AML-193 (cell line): ENCODE data around the gene OTUD3.
"Not testable (repeated sequence)": the region's sequence is repeated elsewhere in the genome, so short reads cannot be mapped to it uniquely, and the experiment has no call there.

Source experiments
- DNase-seq, 2 experiments: peaks; one replicate each; lab custom pipeline; 2025; lab: John Stamatoyannopoulos, UW

The OTUD3 gene, protein sequence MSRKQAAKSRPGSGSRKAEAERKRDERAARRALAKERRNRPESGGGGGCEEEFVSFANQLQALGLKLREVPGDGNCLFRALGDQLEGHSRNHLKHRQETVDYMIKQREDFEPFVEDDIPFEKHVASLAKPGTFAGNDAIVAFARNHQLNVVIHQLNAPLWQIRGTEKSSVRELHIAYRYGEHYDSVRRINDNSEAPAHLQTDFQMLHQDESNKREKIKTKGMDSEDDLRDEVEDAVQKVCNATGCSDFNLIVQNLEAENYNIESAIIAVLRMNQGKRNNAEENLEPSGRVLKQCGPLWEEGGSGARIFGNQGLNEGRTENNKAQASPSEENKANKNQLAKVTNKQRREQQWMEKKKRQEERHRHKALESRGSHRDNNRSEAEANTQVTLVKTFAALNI

DNA sequence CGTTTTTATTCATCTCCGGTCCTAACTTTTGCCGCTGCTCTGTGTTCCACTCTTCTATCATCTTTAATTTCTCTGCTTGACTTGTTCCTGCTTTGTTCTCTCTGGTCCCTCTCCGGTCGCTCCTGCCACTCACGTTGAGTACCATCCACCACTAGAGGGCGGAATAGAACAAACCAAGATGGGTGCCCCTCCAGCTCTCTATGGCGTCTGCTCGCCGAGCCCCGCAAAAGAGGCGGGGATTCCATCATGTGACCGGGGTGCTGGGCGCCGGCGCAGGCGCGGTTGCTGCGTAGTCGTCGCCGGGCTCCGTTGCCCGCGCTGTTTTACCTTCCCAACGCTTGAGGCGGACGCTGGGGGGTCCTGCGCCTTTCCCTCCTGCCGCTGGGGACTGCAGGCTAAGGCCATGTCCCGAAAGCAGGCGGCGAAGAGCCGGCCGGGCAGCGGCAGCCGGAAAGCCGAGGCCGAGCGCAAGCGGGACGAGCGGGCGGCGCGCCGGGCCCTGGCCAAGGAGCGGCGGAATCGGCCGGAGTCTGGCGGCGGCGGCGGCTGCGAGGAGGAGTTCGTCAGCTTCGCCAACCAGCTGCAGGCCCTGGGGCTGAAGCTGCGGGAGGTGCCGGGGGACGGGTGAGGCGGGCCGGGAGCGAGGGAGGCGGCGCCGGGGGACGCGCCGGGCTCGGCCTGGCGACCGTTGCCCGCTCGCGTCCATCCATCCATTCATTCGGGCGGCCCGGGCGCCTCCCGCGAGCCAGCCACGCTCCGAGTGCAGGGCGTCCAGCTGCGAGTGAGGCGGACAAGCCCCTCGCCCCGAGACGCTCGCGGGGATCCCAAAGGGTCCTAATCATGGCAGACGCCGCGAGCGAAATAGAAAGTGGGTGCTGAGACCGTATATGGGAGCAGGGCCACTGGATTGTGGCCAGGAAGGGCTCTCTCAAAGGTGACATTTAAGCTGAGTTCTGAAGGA is at the start of gene OTUD3:
TSS of gene OTUD3 (plus strand) at position 285 of the 961 bp plus-strand sequence. CDS start at position 404, 119 bp downstream.
- DNase-seq = peak; percentile 92 to 94

DNA sequence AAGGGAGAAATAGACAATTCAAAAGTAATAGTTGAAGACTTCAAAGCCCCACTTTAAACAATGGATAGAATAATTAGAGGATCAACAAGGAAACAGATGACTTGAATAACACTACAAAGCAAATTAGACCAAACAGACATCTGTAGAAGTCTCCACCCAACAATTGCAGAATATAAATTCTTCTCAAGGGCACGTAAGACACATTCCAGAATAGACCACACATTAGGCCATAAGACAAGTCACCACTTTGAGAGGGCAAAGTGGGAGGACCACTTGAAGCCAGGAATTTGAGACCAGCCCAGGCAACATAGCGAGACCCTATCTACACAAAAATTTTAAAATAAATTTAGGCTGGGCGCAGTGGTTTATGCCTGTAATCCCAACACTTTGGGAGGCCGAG is 46.6 kb upstream of the OTUD3 start:
- no peak for DNase-seq

DNA sequence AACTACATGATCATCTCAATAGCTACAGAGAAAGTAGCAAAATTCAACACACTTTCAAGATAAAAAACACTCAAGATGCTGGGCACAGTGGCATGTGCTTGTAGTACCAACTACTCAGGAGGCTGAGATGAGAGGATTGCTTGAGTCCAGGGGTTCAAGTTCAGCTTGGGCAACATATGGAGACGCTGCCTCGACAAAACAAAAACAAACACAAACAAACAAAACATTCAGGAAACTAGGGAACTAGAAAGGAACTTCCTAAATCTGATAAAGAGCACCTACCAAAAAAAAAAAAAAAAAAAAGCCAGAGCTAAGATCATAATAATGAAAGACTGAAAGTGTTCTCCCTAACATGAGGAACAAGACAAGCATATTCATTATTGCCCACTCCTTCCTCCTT is 44.3 kb upstream of the OTUD3 start:
- no peak for DNase-seq

DNA sequence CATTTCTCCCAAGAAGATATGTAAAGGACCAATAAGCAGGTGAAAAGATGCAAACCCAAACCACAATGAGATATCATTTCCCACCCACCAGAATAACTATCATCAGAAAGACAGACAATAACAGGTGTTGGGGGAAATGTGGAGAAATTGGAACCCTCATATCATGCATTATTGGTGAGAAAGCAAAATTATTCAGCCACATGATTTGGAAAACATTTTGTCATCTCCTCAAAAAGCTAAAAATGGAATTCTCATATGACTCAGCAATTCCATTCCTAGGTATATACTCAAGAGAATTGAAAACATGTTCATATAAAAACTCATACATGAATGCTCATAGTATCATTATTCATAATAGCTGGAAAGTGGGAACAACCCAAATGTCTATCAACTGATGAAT is 42.0 kb upstream of the OTUD3 start:
- no peak for DNase-seq

DNA sequence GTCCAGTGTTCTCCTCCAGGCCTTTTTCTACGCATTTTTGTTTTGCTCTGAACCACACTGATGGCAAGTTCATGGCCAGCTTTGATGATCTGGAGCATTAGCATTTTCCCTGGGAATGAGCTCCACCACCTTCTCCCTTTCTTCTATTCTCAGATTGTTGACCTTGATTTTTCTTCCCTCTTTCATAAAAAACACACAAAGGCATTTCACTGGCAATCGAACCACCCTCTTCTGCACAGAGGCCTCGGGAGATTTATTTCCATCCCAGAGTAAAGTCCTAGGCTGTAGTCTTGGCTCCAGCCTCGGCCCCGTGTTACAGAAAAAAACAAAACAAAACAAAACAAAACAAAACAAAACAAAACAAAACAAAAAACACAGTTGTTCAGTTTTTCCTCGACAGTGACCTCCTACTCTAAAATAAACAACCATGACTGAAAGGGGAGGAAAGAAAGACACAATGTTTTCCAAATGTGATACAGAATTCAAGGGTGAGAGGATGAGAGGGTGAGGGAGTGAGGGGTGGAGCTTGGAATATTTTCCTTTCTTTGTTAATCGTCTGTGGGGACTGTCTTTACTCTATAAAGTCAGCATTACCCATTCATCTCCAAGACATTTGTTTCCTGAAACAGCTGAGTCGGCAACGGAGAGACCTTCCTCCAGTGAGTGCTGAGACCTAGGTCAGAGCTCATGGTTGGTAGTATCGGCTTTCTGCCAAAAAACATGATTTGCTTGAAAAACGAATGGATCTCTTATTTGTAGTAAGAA is 37.3 kb upstream of the OTUD3 start:
- DNase-seq = no peak

DNA sequence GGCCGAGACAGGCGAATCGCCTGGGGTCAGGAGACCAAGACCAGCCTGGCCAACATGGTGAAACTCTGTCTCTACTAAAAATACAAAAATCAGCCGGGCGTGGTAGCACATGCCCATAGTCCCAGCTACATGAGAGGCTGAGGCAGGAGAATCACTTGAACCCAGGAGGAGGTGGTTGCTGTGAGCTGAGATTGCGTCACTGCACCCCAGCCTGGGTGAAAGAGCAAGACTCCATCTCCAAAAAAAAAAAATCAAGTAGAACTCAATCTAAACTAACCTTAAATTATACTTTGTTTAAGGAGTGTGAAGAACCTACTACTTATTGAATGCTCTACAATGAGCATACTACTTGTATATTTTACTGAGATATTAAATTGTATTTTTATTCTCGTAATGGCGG is 36.6 kb upstream of the OTUD3 start:
- DNase-seq = no peak

DNA sequence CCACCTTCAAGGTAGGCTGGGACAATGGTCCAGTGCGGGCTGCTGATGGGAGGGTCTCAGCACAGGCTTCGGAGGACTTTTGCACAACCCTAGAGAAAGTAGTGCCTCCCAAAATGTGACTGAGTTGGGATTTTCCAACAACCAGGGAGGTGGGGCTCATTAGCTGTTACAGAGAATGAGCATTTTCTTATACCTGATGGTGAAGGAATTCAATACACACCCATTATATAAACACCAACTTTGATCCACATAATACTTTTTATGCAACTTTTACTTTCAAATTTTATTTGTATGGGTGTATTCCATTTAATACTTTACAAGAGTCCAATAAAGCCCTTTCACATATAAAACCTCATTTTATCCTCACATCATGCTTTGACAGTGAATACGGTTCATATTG is 35.9 kb upstream of the OTUD3 start:
- no peak for DNase-seq

DNA sequence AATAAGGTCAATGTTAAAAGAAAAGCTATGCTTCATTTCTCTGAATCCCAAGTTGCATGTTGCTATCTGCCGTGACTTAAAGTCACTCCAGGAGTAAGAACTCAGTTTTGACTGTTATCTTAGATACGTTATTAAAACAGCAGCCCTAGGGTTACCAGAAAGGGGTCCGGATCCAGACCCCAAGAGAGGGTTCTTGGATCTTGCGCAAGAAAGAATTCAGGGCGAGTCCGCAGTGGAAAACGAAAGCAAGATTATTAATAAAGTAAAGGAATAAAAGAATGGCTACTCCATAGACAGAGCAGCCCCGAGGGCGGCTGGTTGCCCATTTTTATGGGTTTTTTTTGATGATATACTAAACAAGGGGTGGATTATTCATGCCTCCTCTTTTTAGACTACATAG is 34.9 kb upstream of the OTUD3 start:
- DNase-seq = not testable (repeated sequence)

DNA sequence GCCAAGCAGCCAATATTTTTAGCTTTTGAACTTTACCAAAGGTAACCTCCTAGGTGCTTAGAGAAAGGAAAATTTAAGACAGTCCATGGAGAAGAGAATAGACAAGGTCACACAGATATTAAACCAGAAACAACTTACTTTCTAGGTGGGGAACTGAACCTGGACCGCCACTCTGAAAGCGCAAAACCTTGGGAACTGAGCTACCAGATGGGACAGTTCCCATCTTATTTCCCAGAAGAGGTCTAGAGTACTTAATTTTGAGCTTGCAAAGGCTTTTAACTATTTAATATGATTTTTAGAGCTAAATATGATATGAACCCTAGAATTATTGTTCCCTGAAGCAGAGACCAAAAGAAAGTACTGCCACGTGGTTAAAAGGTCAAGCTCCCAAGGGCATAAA is 32.9 kb upstream of the OTUD3 start:
- not testable (repeated sequence) for DNase-seq

DNA sequence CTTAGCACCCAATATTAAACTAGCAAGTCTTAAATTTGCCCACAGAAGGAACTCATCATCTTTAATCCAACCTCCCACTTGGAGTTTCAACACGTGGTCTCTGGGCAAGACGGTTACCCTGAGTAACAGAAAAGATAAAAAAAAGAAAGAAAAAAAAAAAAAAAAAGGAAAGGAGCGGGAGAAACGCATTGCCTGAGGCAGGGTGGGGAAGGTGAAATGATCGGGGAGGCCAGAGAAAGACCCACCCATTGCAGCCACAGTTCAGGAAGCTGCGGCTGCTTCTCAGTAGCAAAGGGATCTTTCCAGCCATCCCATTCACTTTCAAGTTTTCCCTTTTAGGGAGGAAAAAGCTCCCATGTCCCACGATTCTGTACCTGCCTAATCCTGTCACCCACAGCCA is 32.0 kb upstream of the OTUD3 start:
- no peak for DNase-seq

DNA sequence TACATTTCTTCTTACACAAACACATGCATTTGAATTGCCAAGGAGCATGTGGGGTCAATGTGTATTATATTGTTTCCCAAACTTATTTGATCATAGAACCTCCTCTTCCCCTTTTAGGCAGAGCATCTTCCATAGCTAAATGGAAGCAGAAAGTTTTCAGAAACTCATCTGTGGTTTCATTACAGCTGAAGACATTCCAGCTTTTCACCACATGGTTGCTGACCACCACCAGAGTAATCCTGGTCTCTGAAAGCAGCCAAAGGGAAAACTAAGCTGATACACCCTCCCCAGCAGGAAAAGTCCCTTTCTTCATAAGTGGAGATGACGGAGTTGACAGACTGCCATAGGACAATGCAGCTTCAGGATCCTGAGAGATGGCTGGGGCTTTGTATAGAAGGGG is 30.2 kb upstream of the OTUD3 start:
- no peak for DNase-seq

DNA sequence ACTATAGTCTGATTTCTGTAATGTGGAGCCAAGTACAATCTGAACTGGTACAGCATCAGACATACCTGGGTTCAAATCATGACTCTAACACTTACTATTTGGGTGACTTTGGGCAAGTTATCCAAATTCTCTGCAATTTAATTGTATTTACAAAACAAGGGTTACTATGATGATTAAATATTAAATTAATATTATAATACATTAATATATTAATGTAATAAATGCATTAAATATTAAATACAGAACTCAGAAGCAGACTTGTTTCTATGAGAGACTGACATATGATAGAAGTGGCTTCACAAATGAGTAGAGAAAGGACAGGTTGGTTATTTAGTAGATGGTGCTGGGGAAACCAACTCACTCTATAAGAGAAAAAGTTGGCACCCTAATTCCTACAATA is 27.3 kb upstream of the OTUD3 start:
- no peak for DNase-seq

DNA sequence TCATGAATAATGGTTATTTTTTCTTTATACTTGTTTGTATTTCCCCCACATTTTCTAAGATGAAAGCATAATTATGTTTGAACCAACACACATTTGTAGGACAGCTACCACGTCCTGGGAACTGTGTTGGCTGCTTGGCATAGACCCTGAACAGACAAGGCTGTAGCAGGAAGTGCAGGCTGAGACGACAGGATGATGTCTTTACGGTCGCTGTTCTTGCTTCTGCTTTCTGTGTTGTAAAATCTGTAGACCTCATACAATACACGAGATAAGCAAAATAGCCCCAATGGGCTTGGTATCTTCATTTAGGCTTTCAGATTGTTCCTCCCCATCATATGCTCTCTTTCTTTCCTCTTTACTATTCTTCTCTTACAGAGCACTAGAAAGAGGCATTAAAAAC is 23.3 kb upstream of the OTUD3 start:
- DNase-seq = no peak

DNA sequence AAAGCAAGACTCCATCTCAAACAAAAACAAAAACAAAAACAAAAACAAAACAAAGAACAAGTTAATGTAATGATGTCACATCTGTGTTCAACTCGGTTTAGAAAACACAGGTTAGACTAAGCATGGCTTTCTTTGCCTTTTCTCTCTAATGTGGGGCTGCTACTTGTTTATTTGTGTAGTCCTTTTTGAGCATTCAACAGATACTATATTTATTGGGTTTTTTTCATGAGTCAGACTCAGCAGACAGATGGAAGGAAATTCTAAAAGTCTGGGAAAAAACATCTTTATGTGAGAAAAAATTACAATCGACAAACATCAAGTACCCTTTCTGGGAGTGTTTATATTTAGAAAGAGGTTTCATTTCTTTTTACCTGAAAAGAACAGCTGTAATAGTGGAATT is 22.3 kb upstream of the OTUD3 start:
- no peak for DNase-seq

DNA sequence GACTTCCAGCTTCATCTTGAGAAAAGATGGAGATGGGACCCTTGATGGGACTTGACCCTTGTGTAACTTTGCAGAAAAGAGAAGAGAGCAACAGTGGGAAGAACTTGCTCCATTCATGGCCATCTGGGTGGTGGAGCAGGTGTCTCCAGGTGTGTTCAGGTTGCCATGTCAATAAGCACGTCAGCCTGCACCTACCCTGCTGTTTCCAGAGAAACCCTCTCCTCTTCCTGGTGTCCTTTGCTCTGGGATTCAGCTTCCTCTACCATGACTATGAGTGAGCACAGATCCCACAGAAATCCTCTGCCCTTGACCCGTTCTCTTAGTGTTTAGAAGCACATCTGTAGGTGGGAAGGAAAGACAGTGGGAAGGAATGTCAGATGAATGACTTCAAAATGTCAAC is 21.8 kb upstream of the OTUD3 start:
- no peak for DNase-seq

DNA sequence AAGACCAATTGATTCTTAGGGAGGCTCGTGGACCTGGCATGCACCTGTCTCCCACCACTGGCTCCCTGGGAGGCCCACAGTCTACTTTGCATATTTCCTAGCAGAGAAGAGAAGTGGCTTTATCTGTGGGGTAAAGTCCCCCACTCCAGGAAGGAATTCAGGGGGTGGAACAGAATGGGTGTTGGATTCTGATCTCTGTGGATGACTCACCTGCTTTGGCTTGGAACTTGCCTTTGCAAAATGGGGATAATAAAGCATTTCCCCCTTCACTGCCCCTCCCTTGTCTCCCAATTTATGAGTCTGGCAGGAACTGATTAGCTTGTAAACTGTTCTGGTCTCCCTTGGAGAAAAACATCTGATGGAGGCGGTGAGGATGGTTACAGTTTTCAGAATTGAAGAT is 21.2 kb upstream of the OTUD3 start:
- DNase-seq = no peak

DNA sequence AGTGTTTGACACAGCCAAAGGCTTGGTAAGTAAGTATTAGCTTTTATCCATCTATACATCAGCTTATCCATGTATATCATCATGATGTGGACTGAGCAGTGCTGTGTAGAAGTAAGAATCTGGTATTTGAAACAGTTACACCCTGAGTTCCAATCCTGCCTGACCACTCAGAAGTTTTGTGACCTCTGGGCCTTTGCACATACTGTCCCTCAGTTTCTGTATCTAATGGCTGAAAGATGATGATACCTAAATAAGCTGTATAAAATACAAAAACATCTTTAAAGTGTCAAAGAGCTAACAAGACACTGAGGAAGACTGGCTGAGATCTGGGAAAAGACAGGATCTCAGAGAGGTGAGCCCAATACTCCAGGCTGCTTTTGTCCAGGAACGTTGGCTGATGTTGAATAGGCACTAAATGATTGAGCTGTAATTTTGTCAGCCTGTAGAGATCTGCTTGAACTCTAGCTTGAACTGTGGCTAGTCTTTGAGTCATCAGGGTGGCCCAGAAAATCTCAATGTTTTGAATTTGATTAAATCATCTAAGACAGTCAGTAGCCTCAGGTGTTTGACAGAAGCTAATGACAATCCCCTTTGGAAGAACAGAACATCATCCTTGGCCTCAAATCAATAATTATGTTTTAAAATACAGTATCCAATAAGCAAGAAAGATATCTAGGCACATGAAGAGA is 20.2 kb upstream of the OTUD3 start:
- no peak for DNase-seq

DNA sequence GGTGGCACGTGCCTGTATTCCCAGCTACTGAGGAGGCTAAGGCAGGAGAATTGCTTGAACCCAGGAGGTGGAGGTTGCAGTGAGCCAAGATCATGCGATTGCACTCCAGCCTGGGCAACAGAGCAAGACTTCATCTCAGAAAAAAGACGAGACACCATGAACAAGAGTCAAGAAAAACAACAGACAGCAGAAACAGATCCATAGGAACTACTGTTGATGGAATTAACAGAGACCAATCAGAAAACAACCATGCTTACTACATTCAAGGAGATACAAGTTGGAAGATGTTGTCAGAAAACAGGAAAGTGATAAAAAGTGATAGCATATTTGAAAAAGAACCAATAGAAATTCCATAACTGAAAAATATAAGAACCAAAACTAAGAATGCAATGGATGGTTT is 19.3 kb upstream of the OTUD3 start:
- no peak for DNase-seq

DNA sequence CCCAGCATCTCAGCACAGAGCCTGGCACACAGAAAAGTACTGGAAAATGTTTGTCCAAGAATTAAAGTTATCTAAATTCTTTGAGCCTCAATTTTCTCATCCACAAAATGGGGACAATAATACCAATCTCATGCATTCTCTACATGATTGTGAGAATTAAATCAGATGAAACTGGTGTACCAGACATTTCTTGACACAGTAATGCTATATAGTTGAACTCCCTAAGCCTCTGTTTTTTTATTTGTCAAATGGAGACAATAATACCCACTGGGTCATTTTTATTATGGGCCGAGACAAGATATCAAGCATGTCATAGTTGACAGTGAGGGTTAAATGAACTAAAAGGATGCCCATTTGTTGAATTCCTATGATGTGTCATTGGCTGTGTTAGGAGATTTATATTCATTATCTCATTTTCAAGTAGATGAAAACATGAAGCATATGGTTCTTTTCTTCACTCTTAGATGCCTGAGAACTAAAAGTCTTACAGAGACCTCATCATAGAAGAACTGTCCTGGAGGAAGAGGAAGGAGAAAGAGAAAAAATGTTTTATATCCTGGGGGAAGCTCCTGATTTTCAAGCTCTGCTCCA is 17.5 kb upstream of the OTUD3 start:
- DNase-seq = no peak

DNA sequence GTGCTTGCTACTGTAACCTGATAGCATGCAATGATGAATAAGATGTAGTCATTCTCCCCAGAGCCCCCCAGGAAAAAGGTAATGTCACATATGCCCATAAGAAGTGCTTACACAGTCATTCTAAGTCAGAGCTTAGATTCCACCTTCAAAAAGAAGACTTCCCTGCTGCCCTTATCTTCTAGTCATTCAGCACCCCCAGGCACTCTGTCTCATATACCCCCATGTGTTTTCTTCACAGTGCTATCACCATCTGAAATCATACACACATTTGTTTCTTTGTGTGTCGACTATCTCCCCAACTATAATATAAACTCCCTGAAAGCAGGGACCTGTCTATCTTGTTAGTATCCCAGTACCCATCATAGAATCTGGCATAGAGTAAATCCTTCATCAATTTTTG is 16.2 kb upstream of the OTUD3 start:
- DNase-seq = no peak

DNA sequence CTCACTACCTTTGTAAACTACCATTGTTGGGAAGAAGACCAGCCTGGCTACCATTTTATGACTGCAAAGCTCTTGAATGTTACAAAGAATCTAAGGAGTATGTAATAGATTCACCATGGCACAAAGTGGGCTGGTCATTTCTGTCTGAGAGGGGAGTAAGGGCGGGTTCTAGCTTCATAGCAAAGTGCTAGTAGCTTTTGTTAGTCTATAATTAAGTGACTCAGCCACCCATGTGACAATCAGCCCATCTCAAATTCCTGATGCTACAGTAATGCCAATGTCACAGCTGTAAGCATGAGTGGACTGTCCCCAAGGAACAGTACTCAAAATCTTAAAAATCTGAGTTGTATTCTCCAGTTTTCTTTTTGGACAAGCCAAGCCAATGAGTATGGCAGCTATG is 15.4 kb upstream of the OTUD3 start:
- no peak for DNase-seq
